ENCODE data around the gene TFEB.
A peak's percentile ranks its signal among the peaks of the same experiment; 100 is the strongest.

Gene TFEB

GRCh38 chr6:41679696-41680095 is 55.7 kb downstream of the TFEB start:
- FAIRE-seq (no peak), DNase-seq (ENCODE audit: insufficient read length, low spot score) (no peak)

DNA sequence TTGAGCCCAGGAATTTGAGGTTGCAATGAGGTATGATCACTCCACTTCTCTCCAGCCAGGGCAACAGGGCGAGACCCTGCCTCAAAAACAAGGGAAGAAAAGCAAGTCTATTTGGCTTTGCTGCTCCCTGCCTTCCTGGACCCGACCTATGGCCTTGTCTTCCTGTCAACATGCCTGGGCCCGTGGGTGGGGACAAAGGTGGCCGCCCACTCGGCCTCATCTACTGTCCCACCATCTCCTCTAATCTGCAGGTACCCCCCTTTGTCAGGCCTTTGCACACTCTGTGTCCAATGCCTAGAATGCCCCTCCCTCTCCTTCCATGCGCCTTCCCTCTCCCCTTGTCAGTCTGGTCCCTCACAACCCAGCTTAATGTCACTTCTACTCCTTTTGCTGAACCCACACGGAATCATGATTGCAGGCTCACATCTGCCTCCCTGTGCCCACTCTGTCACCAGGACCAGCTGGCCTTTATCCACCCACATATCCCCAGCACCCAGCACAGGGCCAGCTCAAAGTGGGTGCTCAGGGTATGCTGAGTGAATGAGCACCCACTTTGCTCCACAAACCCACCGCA is 56.8 kb downstream of the TFEB start:
- DNase-seq (ENCODE audit: insufficient read length, low spot score) = no peak
- no peak for FAIRE-seq

DNA sequence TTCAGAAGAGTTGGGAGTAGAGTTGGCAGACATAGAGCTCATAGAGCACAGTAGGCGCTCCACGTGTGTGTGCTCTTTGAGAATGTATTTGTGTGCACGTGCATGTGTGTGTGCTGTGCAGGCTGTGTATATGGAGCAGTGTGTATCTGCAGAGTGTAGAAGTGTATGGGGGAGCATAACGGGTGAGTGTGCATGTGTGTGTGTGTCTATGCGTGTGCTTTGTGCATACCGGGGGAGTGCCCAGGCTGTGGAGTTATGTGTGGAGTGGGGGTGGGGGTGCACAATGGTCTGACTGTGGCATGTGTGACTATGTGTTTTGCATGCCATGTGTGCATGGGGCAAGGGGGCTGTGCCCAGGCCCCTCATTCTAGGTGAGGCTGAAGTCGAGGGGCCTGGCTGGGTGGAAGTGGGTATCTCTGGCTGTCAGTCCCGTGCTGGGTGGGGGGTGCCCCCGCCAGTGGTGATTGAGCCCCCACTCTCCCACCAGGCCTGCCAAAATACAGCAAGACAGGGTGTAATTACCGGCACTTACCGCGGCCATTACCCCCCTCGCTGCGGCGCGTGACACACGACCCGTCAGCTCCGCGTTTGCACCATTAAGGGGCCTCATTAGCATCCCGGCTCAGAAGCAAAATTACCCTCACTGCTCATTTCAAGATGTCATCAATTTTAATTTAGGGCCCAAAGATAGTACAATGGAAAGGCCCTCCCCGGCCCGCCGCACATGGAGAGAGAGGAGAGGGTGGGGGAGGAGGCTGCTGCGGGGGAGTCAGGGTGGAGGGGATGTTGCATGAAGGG is 58.1 kb downstream of the TFEB start:
- peak; percentile 42 for FAIRE-seq

GRCh38 chr6:41676431-41676830 is 59.0 kb downstream of the TFEB start:
- DNase-seq (ENCODE audit: insufficient read length, low spot score) = no peak
- FAIRE-seq = no peak

More for the DNA sequence above, 58.1 kb downstream of the TFEB start:
- no peak for DNase-seq (ENCODE audit: insufficient read length, low spot score)

DNA sequence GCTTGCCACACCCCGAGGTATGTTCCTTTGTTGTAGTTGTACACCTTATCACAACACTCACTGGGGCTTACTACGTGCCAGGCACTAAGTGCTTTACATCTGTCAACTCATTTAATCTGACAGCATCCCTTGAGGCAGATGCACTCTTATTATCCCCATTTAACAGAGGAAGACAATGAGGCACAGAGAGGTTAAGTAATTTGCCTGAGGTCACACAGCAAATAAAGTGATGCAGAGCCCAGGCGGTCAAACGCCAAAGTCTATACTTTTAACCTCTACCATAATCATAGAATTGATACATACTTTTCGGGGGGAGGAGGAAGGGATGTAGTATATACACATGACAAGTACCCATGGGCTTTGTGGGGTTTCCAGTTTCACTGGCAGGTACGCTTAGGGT is 59.4 kb downstream of the TFEB start:
- DNase-seq (ENCODE audit: insufficient read length, low spot score) (no peak), FAIRE-seq (peak; percentile 13)

DNA sequence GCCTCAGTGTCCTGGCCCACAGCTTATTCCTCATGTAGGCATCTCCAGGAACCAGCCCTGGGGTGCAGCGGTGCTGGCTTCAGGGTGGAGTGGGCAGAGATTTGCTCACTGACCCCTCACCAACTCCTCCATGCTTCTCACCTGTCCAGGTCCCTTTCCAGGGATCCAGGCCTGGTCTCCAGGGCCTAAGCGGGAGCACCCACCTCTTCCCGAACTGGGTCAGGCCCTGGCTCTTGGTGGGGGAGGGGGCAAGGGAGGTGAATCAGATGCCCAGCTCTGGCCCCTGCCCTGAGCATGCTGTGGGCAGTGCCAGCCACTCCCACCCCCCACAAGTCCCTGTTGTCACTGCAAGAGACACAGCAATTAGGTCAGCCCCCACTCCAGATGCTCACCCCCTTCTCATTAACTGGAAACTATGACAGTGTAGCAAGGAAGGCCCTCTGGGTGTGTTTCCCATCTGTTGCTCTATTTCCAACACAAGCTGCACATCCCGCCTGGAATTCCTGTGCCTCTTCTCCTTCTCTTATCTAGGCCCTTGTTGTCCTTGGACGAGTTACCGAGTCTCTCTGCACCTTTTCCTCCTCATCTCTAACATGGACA is 60.1 kb downstream of the TFEB start:
- FAIRE-seq (no peak), DNase-seq (ENCODE audit: insufficient read length, low spot score) (no peak)

DNA sequence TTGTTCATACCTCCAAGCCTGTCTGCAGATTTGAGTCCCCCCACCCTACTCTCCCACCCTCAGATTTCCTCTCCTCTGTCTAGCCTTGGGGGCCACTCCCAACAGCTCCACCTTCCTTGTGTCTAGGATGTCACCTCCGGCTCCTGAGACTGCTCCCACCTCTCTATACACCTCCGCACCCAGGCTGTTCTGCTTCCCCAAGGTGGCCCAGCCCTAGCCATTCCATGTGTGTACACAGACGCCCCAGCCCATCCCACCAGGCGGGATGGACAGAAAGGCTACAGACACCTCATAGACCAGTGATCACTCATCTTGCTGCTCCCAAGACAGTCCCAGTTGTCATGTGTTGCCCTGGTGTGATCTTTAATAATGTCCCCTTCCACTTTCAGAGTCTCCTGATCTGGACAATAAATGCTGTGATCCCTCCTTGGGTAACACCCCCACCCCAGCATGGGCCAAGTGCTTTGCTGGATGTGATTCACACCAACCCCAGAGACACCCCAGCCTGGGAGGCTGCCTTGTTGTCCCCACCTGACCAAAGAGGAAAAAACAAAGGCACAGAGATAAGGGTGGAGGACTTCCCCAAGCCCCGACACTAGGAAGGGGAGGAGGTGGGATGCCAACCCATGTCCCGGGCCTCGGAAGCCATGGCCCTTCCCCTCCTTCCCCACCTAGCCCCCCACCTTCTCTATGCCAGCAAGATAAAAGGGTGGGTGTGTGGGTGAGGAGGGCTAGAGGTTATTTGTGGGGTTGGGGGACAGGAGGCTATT is 61.0 kb downstream of the TFEB start:
- DNase-seq (ENCODE audit: insufficient read length, low spot score) (no peak), FAIRE-seq (no peak)

GRCh38 chr6:41673704-41674000 is 61.8 kb downstream of the TFEB start:
- DNase-seq (ENCODE audit: insufficient read length, low spot score) = no peak
- FAIRE-seq = no peak

- FAIRE-seq (no peak), DNase-seq (ENCODE audit: insufficient read length, low spot score) (no peak)
These were observed 62.3 kb downstream of the TFEB start for GRCh38 chr6:41672816-41673703.

DNA sequence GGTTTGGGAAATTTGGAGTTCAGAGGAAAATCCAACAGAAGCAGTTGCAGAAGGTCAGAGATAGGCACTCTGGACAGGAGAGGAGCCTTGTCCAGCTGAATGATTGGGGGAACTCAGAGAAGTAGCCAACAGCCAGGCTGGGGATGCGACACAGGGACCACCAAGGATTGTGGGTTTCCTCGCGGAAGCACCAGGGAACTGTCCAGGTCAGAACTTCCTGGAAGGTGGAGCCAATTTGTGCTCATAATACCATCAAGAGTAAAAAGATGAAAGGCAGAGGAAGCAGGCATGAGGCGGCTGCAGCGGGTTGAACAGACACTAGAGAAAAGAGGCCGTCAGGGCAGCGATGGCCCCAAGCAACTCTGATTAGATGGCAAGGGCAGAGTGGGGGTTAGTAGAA is 63.4 kb downstream of the TFEB start:
- DNase-seq (ENCODE audit: insufficient read length, low spot score) = no peak
- FAIRE-seq = no peak

GRCh38 chr6:41671376-41671775 is 64.0 kb downstream of the TFEB start:
- no peak for FAIRE-seq
- DNase-seq (ENCODE audit: insufficient read length, low spot score) = no peak

- DNase-seq (ENCODE audit: insufficient read length, low spot score) = no peak
- FAIRE-seq = no peak
These were observed 64.6 kb downstream of the TFEB start for GRCh38 chr6:41670703-41671360.

DNA sequence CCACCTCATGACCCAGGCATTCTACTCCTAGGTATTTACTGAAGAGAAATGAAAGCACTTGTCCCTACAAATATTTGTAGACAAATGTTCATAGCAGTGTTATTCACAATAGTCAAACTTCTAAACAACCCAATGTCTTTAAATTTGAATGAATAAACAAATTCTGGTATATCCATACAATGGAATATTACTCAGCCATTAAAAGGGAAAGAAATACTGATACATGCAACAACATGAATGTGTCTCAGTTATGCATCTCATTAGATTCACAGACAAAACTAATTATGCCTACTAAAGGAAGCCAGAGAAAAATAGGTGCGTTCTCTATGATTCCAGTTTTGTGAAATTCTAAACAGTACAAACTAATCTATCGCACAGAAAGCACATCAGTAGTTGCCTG is 66.4 kb downstream of the TFEB start:
- DNase-seq (ENCODE audit: insufficient read length, low spot score) (no peak), FAIRE-seq (no peak)

DNA sequence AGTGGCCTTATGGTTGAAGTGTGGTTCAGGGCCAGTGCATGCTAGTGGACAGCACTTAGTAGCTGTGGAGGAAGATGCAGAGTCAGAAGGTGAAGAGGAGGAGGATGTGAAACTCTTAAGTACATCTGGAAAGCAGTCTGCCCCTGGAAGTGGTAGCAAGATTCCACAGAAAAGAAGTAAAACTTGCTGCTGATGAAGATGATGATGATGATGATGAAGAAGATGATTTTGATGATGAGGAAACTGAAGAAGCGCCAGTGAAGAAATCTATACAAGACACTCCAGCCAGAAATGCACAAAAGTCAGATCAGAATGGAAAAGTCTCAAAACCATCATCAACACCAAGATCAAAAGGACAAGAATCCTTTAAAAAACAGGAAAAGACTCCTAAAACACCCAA is 68.2 kb downstream of the TFEB start:
- DNase-seq (ENCODE audit: insufficient read length, low spot score) (no peak), FAIRE-seq (no peak)

DNA sequence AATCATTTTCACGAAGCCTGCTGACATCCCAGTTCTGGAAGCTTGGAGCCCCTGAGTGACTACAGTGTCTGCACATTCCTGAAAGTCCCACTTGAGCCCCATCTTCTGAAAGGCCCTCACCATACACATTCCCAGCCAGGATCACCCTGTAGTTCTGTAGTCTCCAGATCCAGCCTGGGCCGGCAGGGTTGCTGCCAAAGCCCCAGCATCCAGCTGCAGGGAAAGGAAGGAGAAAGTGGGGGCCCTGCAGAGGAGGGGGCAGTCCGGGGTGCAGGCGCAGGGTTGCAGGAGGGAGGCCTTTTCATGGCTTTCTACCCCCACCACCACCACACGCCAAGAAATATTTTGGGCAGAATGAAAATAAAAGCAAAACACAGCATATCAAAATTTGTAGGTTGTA is 71.1 kb downstream of the TFEB start:
- no peak for DNase-seq (ENCODE audit: insufficient read length, low spot score)
- FAIRE-seq = no peak

- no peak for FAIRE-seq
- DNase-seq (ENCODE audit: insufficient read length, low spot score) = no peak
These were observed 71.8 kb downstream of the TFEB start for GRCh38 chr6:41663568-41663967.

- no peak for FAIRE-seq
- DNase-seq (ENCODE audit: insufficient read length, low spot score) = no peak
These were observed 75.5 kb downstream of the TFEB start for GRCh38 chr6:41659935-41660334.

GRCh38 chr6:41658636-41659035 is 76.8 kb downstream of the TFEB start:
- FAIRE-seq = no peak

GRCh38 chr6:41657131-41658094 is 78.0 kb downstream of the TFEB start:
- peak; percentile 9 for FAIRE-seq
- no peak for DNase-seq (ENCODE audit: insufficient read length, low spot score)

More at GRCh38 chr6:41658636-41659035, 76.8 kb downstream of the TFEB start:
- DNase-seq (ENCODE audit: insufficient read length, low spot score) = no peak
